SK-N-SH (cell line): ENCODE results near the gene MAGI2. TPM values are rescaled to one million over a fixed set of nuclear protein-coding genes. Genes with fewer than 3 reads are reported as not detected.

Source experiments
- CTCF ChIA-PET: fragments of 300-600, 350-600 bp; formaldehyde crosslinking; extraction: SDS; loops from one replicate; lab custom pipeline; 2021; lab: Yijun Ruan, JAX
- POLR2A ChIA-PET: fragments of 350-600 bp; sonication (Branson Sonifier 250); formaldehyde crosslinking; extraction: SDS; loops from one replicate; lab custom pipeline; 2020; ENCODE audit warnings: antibody characterized with exemption, inconsistent platforms; lab: Yijun Ruan, JAX
- DNase-seq: peaks from one replicate; pipeline ENCODE4 v3.0.0; 2012
- H2AFZ ChIP-seq: fragments of 200-600 bp; sonication (generic); 2 replicates; pipeline ENCODE4 v1.8.1; 2016; ENCODE audit warnings: antibody characterized with exemption, mild to moderate bottlenecking, low read depth
- H3F3A ChIP-seq: fragments of 200-600 bp; sonication (generic); replicated peaks from 2 replicates; pipeline ENCODE3; 2016; ENCODE audit warnings: antibody characterized with exemption, mild to moderate bottlenecking; ENCODE audit not compliant: insufficient read depth
- H3K27ac ChIP-seq, 2 experiments: fragments of 200-500 bp in 1 of 2; fragments of 200-600 bp in 1 of 2; sonication (Bioruptor generic) in 1 of 2; sonication (generic), shearing (Covaris generic) in 1 of 2; 2 replicates each; pipeline versions ENCODE4 v1.5.1 to v1.6.1; 2014 to 2016; ENCODE audit warnings: low read depth in 2 of 2, inconsistent platforms in 1 of 2, low read length in 1 of 2, mild to moderate bottlenecking in 1 of 2, mixed read lengths in 1 of 2
- H3K27me3 ChIP-seq: fragments of 200-600 bp; sonication (generic), shearing (Covaris generic); 2 replicates; pipeline ENCODE4 v1.6.1; 2016; ENCODE audit warnings: mixed run types; ENCODE audit not compliant: insufficient read depth
- H3K36me3 ChIP-seq, 2 experiments: fragments of 200-500 bp in 1 of 2; fragments of 200-600 bp in 1 of 2; sonication (Bioruptor generic) in 1 of 2; sonication (generic) in 1 of 2; replicated peaks in 1 of 2; 2 replicates each; pipeline versions ENCODE3 to v1.5.1; 2014 to 2016; ENCODE audit warnings: low read length in 1 of 2, mild to moderate bottlenecking in 1 of 2; ENCODE audit not compliant: insufficient read depth in 2 of 2, control insufficient read depth in 1 of 2
- H3K4me1 ChIP-seq, 2 experiments: fragments of 200-500 bp in 1 of 2; fragments of 200-600 bp in 1 of 2; sonication (Bioruptor generic) in 1 of 2; sonication (generic), shearing (Covaris generic) in 1 of 2; 2 replicates each; pipeline versions ENCODE4 v1.5.1 to v1.6.1; 2014 to 2016; ENCODE audit warnings: low read depth in 1 of 2, low read length in 1 of 2, mixed run types in 1 of 2; ENCODE audit not compliant: insufficient read depth in 2 of 2, control insufficient read depth in 1 of 2
- H3K4me2 ChIP-seq: fragments of 200-600 bp; sonication (generic), shearing (Covaris generic); 2 replicates; pipeline ENCODE4 v1.6.1; 2017; ENCODE audit warnings: mixed run types
- H3K4me3 ChIP-seq, 2 experiments: fragments of 200-500 bp in 1 of 2; fragments of 200-600 bp in 1 of 2; sonication (Bioruptor generic) in 1 of 2; sonication (generic), shearing (Covaris generic) in 1 of 2; 2 replicates each; pipeline versions ENCODE4 v1.5.1 to v1.8.1; 2014 to 2016; ENCODE audit warnings: low read depth in 2 of 2, inconsistent platforms in 1 of 2, low read length in 1 of 2, mild to moderate bottlenecking in 1 of 2, mixed read lengths in 1 of 2, moderate library complexity in 1 of 2
- H3K79me2 ChIP-seq: fragments of 200-600 bp; sonication (generic); 2 replicates; pipeline ENCODE4 v1.8.1; 2017; ENCODE audit warnings: mild to moderate bottlenecking; ENCODE audit not compliant: insufficient read depth
- H3K9ac ChIP-seq: fragments of 200-600 bp; sonication (generic); 2 replicates; pipeline ENCODE4 v1.6.1; 2017; ENCODE audit warnings: mixed run types
- H3K9me2 ChIP-seq: fragments of 200-600 bp; sonication (generic); 2 replicates; pipeline ENCODE4 v1.6.1; 2017; ENCODE audit warnings: mixed run types
- H3K9me3 ChIP-seq: fragments of 200-600 bp; sonication (generic); 2 replicates; pipeline ENCODE4 v1.6.1; 2017; ENCODE audit warnings: mixed run types, mild to moderate bottlenecking, moderate library complexity
- H4K20me1 ChIP-seq: fragments of 200-600 bp; sonication (generic); 2 replicates; pipeline ENCODE4 v1.6.1; 2017; ENCODE audit warnings: mild to moderate bottlenecking, mixed run types; ENCODE audit not compliant: insufficient read depth
- EP300 ChIP-seq, 2 experiments: IDR thresholded peaks; 2 replicates each; pipeline versions ENCODE4 v1.4.0 to v1.6.1; 2012; ENCODE audit warnings: borderline replicate concordance in 1 of 2, low read depth in 1 of 2, low read length in 1 of 2
- FOXJ3 ChIP-seq: sonication (generic); formaldehyde crosslinking; IDR thresholded peaks from 2 replicates; pipeline ENCODE4 v1.5.1; 2020; ENCODE audit warnings: mild to moderate bottlenecking, missing genetic modification reagents
- FOXM1 ChIP-seq: IDR thresholded peaks from 2 replicates; pipeline ENCODE4 v1.4.0; 2012; ENCODE audit warnings: low read depth, mild to moderate bottlenecking
- GATA2 ChIP-seq: sonication (generic); formaldehyde crosslinking; IDR thresholded peaks from 2 replicates; pipeline ENCODE4 v1.5.0; 2020; ENCODE audit warnings: mild to moderate bottlenecking, missing genetic modification reagents
- IRF3 ChIP-seq: fragments of 150-350 bp; IDR thresholded peaks from 2 replicates; pipeline ENCODE4 v1.6.1; 2016; ENCODE audit warnings: mild to moderate bottlenecking, low read depth, low read length
- JUND ChIP-seq: IDR thresholded peaks from 2 replicates; pipeline ENCODE4 v1.4.0; 2012
- MEF2A ChIP-seq: IDR thresholded peaks from 2 replicates; pipeline ENCODE4 v1.4.0; 2012; ENCODE audit warnings: low read depth, borderline replicate concordance
- MXI1 ChIP-seq: IDR thresholded peaks from 2 replicates; pipeline ENCODE4 v1.6.1; 2012; ENCODE audit warnings: mild to moderate bottlenecking, low read depth, low read length, improper control_type of control experiment
- NFIC ChIP-seq: IDR thresholded peaks from 2 replicates; pipeline ENCODE4 v1.4.0; 2012; ENCODE audit warnings: borderline replicate concordance
- NRF1 ChIP-seq: IDR thresholded peaks from 2 replicates; pipeline ENCODE4 v1.6.1; 2012; ENCODE audit warnings: low read depth, mild to moderate bottlenecking, low read length
- RCOR1 ChIP-seq: fragments of 150-350 bp; IDR thresholded peaks from 2 replicates; pipeline ENCODE4 v1.6.1; 2017; ENCODE audit warnings: antibody characterized with exemption, low read length
- REST ChIP-seq: IDR thresholded peaks from 2 replicates; pipeline ENCODE4 v1.6.1; 2012; ENCODE audit warnings: mild to moderate bottlenecking, low read depth, low read length, moderate library complexity
- SMC3 ChIP-seq: IDR thresholded peaks from 2 replicates; pipeline ENCODE4 v1.6.1; 2012; ENCODE audit warnings: low read depth, low read length, improper control_type of control experiment
- TAF1 ChIP-seq: IDR thresholded peaks from 2 replicates; pipeline ENCODE4 v1.6.1; 2012; ENCODE audit warnings: low read depth, mild to moderate bottlenecking, low read length, moderate library complexity, borderline replicate concordance
- TEAD4 ChIP-seq: IDR thresholded peaks from 2 replicates; pipeline ENCODE4 v1.4.0; 2012; ENCODE audit warnings: mild to moderate bottlenecking, borderline replicate concordance; ENCODE audit not compliant: insufficient read depth
- WGBS: methylation state at CpG from one replicate; pipeline ENCODE4 v1.1.6; 2017; ENCODE audit warnings: low lambda C conversion rate; 5-methylcytosine and 5-hydroxymethylcytosine counted together
- polyA plus RNA-seq, 3 experiments: library from polyadenylated mRNA; depleted of rRNA; stranded (reverse); fragments of >200 nt; gene quantifications; 2 replicates each; pipeline ENCODE4 v1.2.3, GENCODE V29; 2012

Gene MAGI2
- polyA plus RNA-seq, 1 of the 3 experiments (the other 2 are of a cell fraction), result 1.1 TPM

GRCh38 chr7:78497728-78498427 lies 955.6 kb downstream of the MAGI2 start:
- Histone ChIP-seq H2AFZ (no peak overlapping the region), H3K9ac (no peak overlapping the region), H4K20me1 (no peaks in the 10 kb centered on the region), H3K79me2 (no peaks in the 10 kb centered on the region), H3K9me2 (no peaks in the 10 kb centered on the region), H3K36me3 (no peaks in the 10 kb centered on the region), H3K9me3 (no peaks in the 10 kb centered on the region), H3F3A (no peaks in the 10 kb centered on the region), H3K4me3 (no peak overlapping the region), H3K27me3 (no peaks in the 10 kb centered on the region), H3K27ac (no peak overlapping the region), H3K4me2 (no peak overlapping the region), H3K4me1 (peaks cover 0 to 2% of the 10 kb centered on the region in 2 experiments; a peak in 1 of 4 replicates)
- WGBS, result 76% methylated on average over 4 of the region's 4 CpGs
- ChIA-PET POLR2A (no interaction called here), CTCF (no interaction called here)
- DNase-seq, result no peak
- TF ChIP-seq TAF1, result no peak
- TF ChIP-seq MEF2A, result no peak
- TF ChIP-seq FOXM1, result no peak
- no peak for TF ChIP-seq FOXJ3 (CRISPR knock-in tag)
- no peak for TF ChIP-seq GATA2 (CRISPR knock-in tag)
- TF ChIP-seq TEAD4, result no peak
- TF ChIP-seq NFIC, result no peak
- no peak for TF ChIP-seq EP300 (IDR thresholded peaks at IDR 0.05; ENCODE audit: borderline replicate concordance in 1 of 2, low read depth in 1 of 2, low read length in 1 of 2)
- no peak for TF ChIP-seq JUND
- no peak for TF ChIP-seq REST
- no peak for TF ChIP-seq SMC3
- no peak for TF ChIP-seq IRF3
- no peak for TF ChIP-seq RCOR1
- TF ChIP-seq NRF1, result no peak
- no peak for TF ChIP-seq MXI1
